GM12878 (cell line): ENCODE results near the gene SYNPR. TPM values are rescaled to one million over a fixed set of nuclear protein-coding genes. Genes with fewer than 3 reads are reported as not detected.

Experiments
- ATAC-seq: fragments of 200-7000 bp; cut with Tn5 transposase; 3 replicates; pipeline ENCODE4 v1.9.1; 2020; ENCODE audit warnings: mild to moderate bottlenecking, moderate library complexity
- BruUV-seq: library from RNA; stranded (reverse); fragments of 400-500 nt; replicated peaks from 2 replicates; lab custom pipeline; 2021; lab: Mats Ljungman, UMichigan
- CTCF ChIA-PET: fragments of 300-600 bp; sonication (Branson Sonifier 250); formaldehyde crosslinking; extraction: SDS; loops from one replicate; lab custom pipeline; 2021; ENCODE audit warnings: inconsistent platforms; lab: Yijun Ruan, JAX
- POLR2A ChIA-PET: fragments of 350-600 bp; formaldehyde crosslinking; extraction: SDS; loops from one replicate; lab custom pipeline; 2021; ENCODE audit warnings: inconsistent platforms; lab: Charles Lee
- RAD21 ChIA-PET: fragments of 300-600 bp; sonication (Branson Sonifier 250); formaldehyde crosslinking; loops from one replicate; lab custom pipeline; 2023; ENCODE audit warnings: antibody characterized with exemption; ENCODE audit not compliant: unreplicated experiment; lab: Charles Lee
- SMC1A ChIA-PET: fragments of 300-600 bp; sonication (Branson Sonifier 250); formaldehyde crosslinking; loops from one replicate; lab custom pipeline; 2023; ENCODE audit not compliant: unreplicated experiment, uncharacterized antibody; lab: Charles Lee
- DNase-seq: peaks from one replicate; pipeline ENCODE4 v3.0.0-alpha.2; 2011; ENCODE audit warnings: low read depth, low spot score
- FAIRE-seq: peaks from 3 replicates; lab custom pipeline; 2011; peaks lifted over from hg19 to GRCh38; lab: Jason Lieb, UNC
- H2AFZ ChIP-seq: 2 replicates; pipeline ENCODE4 v1.6.0; 2011; ENCODE audit warnings: low read depth, low read length, control low read depth; ENCODE audit not compliant: control insufficient read depth
- H3K27ac ChIP-seq: 2 replicates; pipeline ENCODE4 v1.5.1; 2011; ENCODE audit warnings: control low read depth; ENCODE audit not compliant: control insufficient read depth, insufficient read depth
- H3K27me3 ChIP-seq, 2 experiments: replicated peaks in 1 of 2; 2 replicates each; pipeline versions ENCODE4 v1.6.0 to v1.6.1; 2011; ENCODE audit warnings: low read length in 1 of 2; ENCODE audit not compliant: control insufficient read depth in 2 of 2, insufficient read depth in 2 of 2
- H3K36me3 ChIP-seq, 2 experiments: 2 replicates each; pipeline ENCODE4 v1.5.1; 2011; ENCODE audit warnings: low read length in 1 of 2; ENCODE audit not compliant: control insufficient read depth in 2 of 2, insufficient read depth in 2 of 2
- H3K4me1 ChIP-seq: 2 replicates; pipeline ENCODE4 v1.6.1; 2011; ENCODE audit warnings: mild to moderate bottlenecking, low read length, moderate library complexity, mixed read lengths; ENCODE audit not compliant: control insufficient read depth, insufficient read depth
- H3K4me2 ChIP-seq: 2 replicates; pipeline ENCODE4 v1.6.0; 2011; ENCODE audit warnings: control low read depth; ENCODE audit not compliant: control insufficient read depth, insufficient read depth
- H3K4me3 ChIP-seq: fragments of 200-600 bp; sonication (generic); 2 replicates; pipeline ENCODE4 v1.5.1; 2016
- H3K79me2 ChIP-seq: 2 replicates; pipeline ENCODE4 v1.6.0; 2011; ENCODE audit warnings: low read length; ENCODE audit not compliant: control insufficient read depth, insufficient read depth
- H3K9ac ChIP-seq: 2 replicates; pipeline ENCODE4 v1.8.0; 2011; ENCODE audit warnings: low read length, control low read depth, mixed read lengths; ENCODE audit not compliant: control insufficient read depth, insufficient read depth
- H3K9me3 ChIP-seq: replicated peaks from 3 replicates; pipeline ENCODE4 v1.5.1; 2011; ENCODE audit warnings: mild to moderate bottlenecking, low read length; ENCODE audit not compliant: control insufficient read depth, insufficient read depth
- H4K20me1 ChIP-seq: 2 replicates; pipeline ENCODE4 v1.6.0; 2011; ENCODE audit not compliant: control insufficient read depth, insufficient read depth
- BHLHE40 ChIP-seq, 2 experiments: fragments of 450-650 bp in 1 of 2; IDR thresholded peaks; 2 replicates each; pipeline ENCODE4 v1.6.1; 2011 to 2017; ENCODE audit warnings: low read depth in 2 of 2, borderline replicate concordance in 1 of 2, improper control_type of control experiment in 1 of 2, low read length in 1 of 2, mild to moderate bottlenecking in 1 of 2
- DPF2 ChIP-seq: fragments of 450-650 bp; IDR thresholded peaks from 2 replicates; pipeline ENCODE4 v1.6.1; 2017; ENCODE audit warnings: mild to moderate bottlenecking
- EED ChIP-seq: sonication (generic); IDR thresholded peaks from 2 replicates; pipeline ENCODE4 v1.6.1; 2016; ENCODE audit warnings: antibody characterized with exemption, low read depth
- MTA2 ChIP-seq: fragments of 450-650 bp; IDR thresholded peaks from 2 replicates; pipeline ENCODE4 v1.6.1; 2016; ENCODE audit warnings: low read depth, mild to moderate bottlenecking, moderate library complexity
- NR2C2 ChIP-seq: IDR thresholded peaks from 2 replicates; pipeline ENCODE4 v1.6.1; 2011; ENCODE audit warnings: borderline replicate concordance, low read depth; ENCODE audit not compliant: control insufficient read depth, insufficient read length
- STAT1 ChIP-seq: fragments of 450-650 bp; conservative IDR thresholded peaks from 2 replicates; pipeline ENCODE4 v1.6.1; 2014; ENCODE audit warnings: antibody characterized with exemption, mild to moderate bottlenecking
- SUPT20H ChIP-seq: IDR thresholded peaks from 2 replicates; pipeline ENCODE4 v1.6.1; 2011; ENCODE audit warnings: low read depth, mild to moderate bottlenecking, low read length, moderate library complexity, borderline replicate concordance; ENCODE audit not compliant: control insufficient read depth
- TARDBP ChIP-seq: IDR thresholded peaks from 2 replicates; pipeline ENCODE4 v1.6.1; 2016; ENCODE audit warnings: borderline replicate concordance
- ZNF622 ChIP-seq: fragments of 450-650 bp; IDR thresholded peaks from 2 replicates; pipeline ENCODE4 v1.6.1; 2017; ENCODE audit warnings: mild to moderate bottlenecking, inconsistent platforms
- in situ Hi-C: fragments of 300-500 bp; cut with MboI; formaldehyde crosslinking; loops from 9 replicates; pipeline ENCODE4 v1.14.3; 2018; ENCODE audit warnings: mixed read lengths
- intact Hi-C: fragments of 100-400 bp; cut with micrococcal nuclease; formaldehyde crosslinking; loops from one replicate; pipeline ENCODE4 v1.14.2; 2022; ENCODE audit not compliant: unreplicated experiment
- polyA plus RNA-seq, 11 experiments: library from polyadenylated mRNA; depleted of rRNA in 4 of 11; unstranded in 6 of 11; stranded (reverse) in 5 of 11; fragments of >200 nt; fragmentation: Nextera tagmentation in 4 of 11; fragmentation: Illumina TruSeq in 1 of 11; extraction: Ambion mirVana in 4 of 11; extraction: Trizol in 1 of 11; gene quantifications; 1 replicate in 1 of 11; 2 replicates in 10 of 11; pipeline versions ENCODE4 v1.2.1 to v1.2.3, GENCODE V29; 2011 to 2016; ENCODE audit warnings: inconsistent platforms in 2 of 11, missing spikeins in 2 of 11, low read depth in 1 of 11
- total RNA-seq, 4 experiments: library from RNA; depleted of rRNA in 3 of 4; stranded (reverse); fragments of >200 nt in 3 of 4; fragmentation: Illumina TruSeq in 1 of 4; extraction: Trizol in 1 of 4; gene quantifications; 2 replicates each; pipeline versions ENCODE4 v1.2.1 to v1.2.3, GENCODE V29; 2013 to 2021
- TF ChIP-seq, protein P1 (sequence below): fragments of 450-650 bp; IDR thresholded peaks from 2 replicates; pipeline ENCODE4 v1.6.1; 2017; ENCODE audit warnings: borderline replicate concordance

The SYNPR gene
- total and polyA plus RNA-seq, 10 of the 15 experiments (the other 5 are each of a cell fraction or from before 2014, with no cell fraction given): not detected

DNA sequence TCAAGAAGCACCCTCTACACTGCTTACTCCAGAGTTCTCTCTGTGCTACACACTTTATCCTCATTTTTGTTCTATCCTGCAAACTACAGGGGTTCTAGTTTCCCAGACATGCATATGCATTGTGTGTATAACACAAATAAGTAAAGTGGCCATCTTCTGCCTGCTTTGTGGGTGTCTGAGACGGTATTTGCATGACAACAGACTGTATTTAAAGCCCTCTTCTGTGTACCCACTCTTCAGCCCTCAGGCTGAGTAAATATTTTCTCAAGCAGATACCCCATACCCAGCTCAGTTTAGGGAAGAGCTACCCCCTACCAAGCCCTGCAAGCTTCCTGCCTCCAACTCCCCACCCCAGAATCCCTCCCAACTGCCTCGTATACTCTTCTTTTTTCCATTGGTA, 31.7 kb downstream of the SYNPR start (continued):
- TF ChIP-seq EED (no peak), BHLHE40 (IDR thresholded peaks at IDR 0.05; ENCODE audit: borderline replicate concordance in 1 of 2, low read depth in 2 of 2, low read length in 1 of 2) (no peak), NR2C2 (no peak), ZNF622 (no peak)
- TF ChIP-seq, all 136 proteins: peak for 0

DNA sequence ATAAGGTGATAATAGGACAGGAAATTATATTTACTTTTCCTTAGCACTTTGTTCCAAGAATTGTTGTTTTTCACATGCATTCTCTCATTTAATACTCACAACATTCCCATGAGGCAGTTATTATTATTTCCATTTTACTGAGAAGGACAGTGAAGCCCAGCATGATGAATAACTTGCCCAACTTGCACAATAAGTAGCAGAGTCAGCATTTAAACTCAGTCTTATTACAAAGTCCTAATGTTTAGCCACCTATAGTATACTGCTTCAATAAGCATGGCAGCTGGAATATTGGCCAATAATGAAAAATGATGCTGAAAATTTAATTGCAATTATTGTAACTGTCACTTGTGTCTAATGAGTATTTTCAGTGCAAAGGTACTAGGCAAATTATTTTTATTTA, 45.7 kb downstream of the SYNPR start:
- intact Hi-C loops: no loop called here
- TF ChIP-seq, protein P1, sequence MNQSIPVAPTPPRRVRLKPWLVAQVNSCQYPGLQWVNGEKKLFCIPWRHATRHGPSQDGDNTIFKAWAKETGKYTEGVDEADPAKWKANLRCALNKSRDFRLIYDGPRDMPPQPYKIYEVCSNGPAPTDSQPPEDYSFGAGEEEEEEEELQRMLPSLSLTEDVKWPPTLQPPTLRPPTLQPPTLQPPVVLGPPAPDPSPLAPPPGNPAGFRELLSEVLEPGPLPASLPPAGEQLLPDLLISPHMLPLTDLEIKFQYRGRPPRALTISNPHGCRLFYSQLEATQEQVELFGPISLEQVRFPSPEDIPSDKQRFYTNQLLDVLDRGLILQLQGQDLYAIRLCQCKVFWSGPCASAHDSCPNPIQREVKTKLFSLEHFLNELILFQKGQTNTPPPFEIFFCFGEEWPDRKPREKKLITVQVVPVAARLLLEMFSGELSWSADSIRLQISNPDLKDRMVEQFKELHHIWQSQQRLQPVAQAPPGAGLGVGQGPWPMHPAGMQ: no peak
- no peak for TF ChIP-seq MTA2
- no peak for TF ChIP-seq TARDBP
- no peak for TF ChIP-seq STAT1
- TF ChIP-seq DPF2: no peak
- no peak for TF ChIP-seq SUPT20H
- TF ChIP-seq, all 136 proteins: peak for 0
- Histone ChIP-seq H3K27ac (no peak overlapping the region), H3K9ac (no peak overlapping the region), H3K36me3 (no peaks in the 10 kb centered on the region), H3K4me1 (no peaks in the 10 kb centered on the region), H3K79me2 (no peaks in the 10 kb centered on the region), H3K4me3 (no peak overlapping the region), H3K4me2 (no peak overlapping the region), H3K27me3 (no peaks in the 10 kb centered on the region), H4K20me1 (no peaks in the 10 kb centered on the region), H3K9me3 (no peaks in the 10 kb centered on the region), H2AFZ (no peak overlapping the region)
- SMC1A ChIA-PET: no interaction called here
- no peak for ATAC-seq
- CTCF ChIA-PET: no interaction called here
- no peak for DNase-seq
- POLR2A ChIA-PET: no interaction called here
- no TSS peak for BruUV-seq
- RAD21 ChIA-PET: no interaction called here
- FAIRE-seq: no peak
- in situ Hi-C loops: no loop called here
